A204.1 (cell line): ENCODE results near the gene MILR1.
"Not testable (repeated sequence)": the region's sequence is repeated elsewhere in the genome, so short reads cannot be mapped to it uniquely, and the experiment has no call there.

Experiments
- FAIRE-seq: peaks from 2 replicates; lab custom pipeline; 2012; peaks lifted over from hg19 to GRCh38; lab: Jason Lieb, UNC

Gene MILR1, protein sequence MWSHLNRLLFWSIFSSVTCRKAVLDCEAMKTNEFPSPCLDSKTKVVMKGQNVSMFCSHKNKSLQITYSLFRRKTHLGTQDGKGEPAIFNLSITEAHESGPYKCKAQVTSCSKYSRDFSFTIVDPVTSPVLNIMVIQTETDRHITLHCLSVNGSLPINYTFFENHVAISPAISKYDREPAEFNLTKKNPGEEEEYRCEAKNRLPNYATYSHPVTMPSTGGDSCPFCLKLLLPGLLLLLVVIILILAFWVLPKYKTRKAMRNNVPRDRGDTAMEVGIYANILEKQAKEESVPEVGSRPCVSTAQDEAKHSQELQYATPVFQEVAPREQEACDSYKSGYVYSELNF

DNA sequence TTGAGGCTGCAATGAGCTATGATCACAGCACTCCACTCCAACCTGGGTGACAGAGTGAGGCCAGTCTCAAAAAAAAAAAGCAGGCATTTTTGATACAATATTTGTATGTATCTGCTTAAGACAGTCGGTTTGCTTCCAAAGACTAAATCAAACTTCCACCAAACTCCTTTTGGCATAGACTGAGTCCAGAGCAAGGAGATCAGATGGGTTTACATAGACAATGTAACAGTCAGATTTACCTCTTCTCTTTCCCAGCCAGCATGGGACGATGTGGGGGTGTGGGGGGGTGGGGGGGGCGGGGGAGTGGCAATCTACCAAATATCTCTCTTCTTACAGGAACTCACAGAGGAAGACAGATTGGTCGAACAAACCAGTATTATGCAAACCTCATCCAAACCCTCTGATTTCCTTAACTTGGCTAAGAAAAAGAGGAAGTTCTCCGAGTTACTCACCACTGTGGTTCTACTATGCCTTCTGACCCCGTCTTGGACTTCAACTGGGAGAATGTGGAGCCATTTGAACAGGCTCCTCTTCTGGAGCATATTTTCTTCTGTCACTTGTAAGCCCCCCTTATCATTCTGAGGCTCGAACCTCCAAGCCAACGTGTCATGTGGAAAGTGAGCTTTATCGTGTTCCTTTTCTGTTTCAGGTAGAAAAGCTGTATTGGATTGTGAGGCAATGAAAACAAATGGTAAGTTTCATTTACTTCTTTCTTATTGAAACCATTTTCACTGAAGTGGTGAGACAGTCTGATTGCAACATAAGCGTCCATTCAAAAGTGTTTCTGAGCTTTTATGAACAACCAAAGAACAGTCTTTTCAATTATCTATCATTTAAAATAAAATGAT is at the start of gene MILR1:
Gene MILR1 (plus strand): TSS at position 451 of the 848 bp plus-strand sequence. CDS start 54 bp downstream, at position 505.
- FAIRE-seq, result no peak

DNA sequence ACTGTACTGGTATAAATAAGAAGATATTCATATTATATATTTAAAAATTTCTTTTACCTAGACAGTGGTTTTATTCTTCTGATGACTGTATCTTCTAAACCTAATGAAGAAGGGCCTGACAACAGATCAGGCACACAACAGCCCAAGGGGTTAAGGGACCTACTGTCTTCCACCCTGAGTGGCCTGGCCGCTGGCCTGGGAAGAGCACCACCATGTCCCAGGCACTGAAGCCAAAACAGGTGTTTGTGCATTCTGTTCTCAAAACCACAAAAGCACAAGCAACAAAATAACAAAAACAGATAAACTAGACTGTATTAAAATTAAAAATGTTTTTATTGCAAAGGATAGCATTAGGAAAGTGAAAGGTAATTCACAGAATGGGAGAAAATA is 49.2 kb upstream of the MILR1 start:
- no peak for FAIRE-seq

DNA sequence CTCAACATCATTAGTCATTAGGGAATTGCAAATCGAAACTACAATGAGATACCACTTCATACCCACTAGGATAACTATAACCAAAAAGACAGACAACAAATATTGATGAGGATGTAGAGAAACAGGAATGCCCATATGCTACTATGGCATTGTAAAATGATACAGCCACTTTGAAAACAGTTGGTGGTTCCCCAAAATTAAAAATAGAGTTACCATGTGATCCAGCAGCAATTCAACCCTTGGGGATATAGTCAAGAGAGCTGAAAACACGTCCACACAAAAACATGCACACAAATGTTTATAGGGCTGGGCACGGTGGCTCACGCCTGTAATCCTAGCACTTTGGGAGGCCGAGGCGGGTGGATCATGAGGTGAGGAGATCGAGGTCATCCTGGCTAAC is 48.3 kb upstream of the MILR1 start:
- FAIRE-seq, result no peak

DNA sequence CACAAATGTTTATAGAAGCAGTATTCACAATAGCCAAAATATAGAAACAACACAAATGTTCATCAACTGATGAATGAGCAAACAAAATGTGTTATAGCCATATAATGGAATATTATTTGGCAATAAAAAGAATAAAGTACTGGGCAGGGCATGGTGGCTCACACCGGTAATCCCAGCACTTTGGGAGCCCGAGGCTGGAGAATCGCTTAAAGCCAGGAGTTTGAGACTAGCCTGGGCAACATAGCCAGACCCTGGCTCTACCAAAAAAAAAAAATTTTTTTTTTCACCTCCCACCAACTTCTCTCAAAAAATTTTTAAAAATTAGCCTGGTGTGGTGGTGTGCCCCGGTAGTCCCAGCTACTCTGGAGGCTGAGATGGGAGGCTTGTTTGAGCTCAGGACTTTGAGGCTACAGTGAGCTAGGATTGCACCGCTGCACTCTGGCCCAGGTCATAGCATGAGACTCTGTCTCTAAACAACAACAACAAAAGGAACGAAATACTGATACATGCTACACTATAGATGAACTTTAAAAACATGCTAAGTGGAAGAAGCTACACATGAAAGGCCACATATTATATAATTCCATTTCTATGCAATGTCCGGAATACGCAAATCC is 47.6 kb upstream of the MILR1 start:
- no peak for FAIRE-seq

DNA sequence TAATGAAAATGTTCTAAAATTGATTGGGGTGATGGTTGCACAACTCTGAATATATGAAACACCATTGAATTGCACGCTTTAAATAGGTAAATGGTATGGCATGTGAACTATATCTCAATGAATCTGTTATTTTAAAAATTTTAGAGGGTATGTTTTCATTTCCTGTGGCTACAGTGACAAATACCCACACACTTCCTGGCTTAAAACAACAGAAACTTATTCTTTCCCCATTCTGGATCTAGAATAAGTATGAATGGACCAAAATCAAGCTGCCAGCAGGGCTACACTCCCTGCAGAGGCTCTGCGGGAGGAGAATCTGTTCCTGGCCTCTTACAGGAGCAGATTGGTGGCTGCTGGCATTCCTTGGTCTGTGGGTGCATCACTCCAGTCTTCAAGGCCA is 47.0 kb upstream of the MILR1 start:
- FAIRE-seq, result no peak

DNA sequence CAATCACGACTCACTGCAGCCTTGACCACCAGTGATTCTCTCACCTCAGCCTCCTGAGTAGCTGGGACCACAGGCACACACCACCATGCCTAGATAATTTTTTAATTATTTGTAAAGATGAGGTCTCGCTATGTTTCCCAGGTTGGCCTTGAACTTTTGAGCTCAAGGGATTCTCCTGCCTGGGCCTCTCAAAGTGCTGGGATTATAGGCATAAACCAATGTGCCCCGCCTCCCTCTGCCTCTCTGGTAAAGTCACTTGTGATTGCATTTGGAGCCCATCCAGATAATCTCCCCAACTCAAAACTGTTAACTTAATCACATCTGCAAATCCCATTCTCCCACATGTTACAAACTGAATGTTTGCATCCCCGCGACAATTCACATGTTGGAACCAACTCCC is 46.4 kb upstream of the MILR1 start:
- FAIRE-seq, result no peak

DNA sequence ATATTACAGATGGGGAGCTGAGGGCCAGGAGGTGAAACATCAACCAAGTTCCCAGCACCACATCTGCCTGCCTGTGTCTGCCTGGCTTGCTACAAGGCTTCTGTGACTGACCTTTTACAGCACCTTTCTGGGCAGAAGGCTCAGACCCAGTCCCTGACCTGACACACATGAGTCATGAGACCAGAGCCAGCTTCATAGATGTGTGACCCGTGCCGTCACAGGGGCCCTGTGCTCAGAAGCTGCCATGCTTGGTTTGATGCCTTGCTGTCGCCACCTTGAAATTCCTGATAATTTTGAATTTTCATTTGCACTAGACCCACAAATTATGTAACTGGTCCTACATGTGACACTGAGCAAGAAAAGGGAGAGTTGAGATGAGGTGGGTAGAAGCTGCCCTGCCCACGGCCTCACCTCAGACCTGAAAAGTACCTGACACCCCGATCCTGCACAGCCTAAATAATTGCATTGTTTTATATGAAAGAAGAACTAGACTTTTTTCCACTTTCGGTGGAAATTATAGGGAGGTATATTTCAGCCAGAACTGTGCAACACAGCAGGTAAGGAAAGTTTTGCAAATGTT is 44.9 kb upstream of the MILR1 start:
- FAIRE-seq, result no peak

DNA sequence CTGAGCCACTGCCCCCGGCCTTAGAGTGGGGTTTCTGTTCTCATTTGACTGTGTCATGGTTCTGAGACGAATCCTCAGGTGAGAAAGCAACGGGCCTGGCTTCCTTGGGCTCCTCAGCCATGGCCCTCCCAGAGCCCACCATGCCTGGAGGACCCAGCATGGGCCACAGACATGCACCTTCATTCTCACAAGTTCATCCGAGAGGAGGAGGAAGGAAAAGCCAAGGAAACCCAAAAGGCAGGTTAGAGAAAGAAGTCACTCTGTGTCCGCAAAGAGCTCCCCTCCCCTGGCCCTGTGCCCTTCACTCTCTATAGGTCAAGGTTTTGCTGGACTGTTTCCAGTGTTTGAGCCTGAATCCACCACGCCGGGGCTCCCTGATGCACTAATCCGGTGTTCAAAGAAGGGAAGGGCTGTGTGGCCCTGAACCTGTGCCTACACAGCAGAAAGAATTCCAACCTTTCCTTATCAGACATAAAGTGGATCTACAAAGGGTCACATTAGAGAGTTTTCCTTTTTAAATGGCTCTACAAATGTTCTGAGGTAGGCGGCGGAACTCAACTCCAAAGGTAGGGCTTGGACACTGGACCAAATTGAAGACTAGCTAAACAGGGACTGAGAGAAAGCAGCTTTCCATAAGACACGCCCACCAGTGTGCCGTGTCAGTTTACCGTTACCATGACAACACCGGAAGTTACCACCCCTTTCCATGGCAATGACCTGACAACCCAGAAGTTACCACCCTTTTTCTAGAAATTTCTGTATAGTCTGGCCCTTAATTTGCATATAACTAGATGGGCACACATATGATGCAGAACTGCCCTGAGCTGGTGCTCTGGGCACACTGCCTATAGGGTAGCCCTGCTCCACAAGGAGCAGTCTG is 42.4 kb upstream of the MILR1 start:
- FAIRE-seq, result no peak

DNA sequence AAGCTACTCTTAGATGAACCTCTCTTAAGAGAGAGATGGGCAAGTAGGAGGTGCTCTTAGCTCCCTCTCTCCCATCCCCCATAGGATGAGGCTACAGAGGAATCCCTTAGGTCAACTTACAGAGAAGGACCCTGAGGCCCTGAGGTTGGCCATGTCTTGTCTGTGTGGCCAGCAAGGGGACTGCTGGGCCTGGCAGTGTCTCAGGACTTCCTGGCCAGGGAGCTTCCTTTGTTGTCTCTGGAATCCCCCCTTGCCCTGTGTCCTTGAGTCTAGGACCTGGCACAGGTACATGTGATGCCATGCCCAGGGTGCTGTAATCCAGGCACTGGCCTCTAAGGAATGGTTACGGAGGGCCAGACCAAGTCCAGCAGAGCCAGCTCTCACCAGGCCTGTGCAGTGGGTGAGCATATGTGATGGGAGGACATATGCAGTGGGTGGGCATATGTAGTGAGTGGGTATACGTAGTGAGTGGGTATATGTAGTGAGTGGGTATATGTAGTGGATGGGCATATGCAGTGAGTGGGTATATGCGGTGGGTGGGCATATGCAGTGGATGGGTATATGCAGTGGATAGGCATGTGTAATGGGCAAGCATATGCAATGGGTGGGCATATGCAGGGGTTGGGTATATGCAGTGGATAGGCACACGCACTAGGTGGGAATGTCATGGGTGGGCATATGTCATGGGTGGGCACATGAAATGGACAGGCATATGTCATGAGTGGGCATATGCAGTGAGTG is 38.0 kb upstream of the MILR1 start:
- no peak for FAIRE-seq

DNA sequence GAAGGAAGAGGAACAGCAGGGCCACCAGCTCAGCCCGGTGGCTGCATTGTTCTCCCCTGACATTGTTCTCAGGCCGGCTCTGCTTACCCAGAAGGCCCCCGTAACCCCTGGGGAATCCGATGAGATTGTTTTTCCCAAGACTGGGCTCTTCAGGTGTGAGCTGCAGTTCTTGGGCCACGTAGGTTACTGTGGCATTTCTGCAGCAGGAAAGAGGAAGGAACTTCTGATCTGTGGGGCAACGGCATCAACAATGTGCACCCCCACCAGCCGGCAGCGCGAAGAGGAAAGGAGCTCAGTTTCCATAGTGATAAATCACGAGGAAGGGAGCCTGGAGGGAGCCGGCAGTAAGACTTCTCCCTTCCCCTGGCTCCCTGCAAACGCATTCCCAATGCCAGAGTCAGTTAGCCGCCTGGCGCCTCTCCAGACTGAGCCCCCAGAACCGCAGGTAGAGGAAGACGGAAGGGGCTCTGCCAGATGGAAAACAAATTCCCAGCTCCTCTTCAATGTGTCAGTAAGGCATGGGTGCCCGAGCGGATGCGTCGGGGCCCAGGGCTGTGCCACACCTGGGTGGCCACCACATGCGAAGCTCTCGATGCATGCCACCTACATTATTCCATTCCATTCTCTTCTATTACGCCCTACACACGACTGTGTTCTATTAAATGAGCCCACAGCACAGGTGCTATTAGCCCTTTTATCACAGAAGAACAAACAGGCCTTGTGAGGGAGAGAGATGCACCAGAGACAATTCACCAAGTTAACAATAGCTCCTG is 36.7 kb upstream of the MILR1 start:
- FAIRE-seq, result no peak

DNA sequence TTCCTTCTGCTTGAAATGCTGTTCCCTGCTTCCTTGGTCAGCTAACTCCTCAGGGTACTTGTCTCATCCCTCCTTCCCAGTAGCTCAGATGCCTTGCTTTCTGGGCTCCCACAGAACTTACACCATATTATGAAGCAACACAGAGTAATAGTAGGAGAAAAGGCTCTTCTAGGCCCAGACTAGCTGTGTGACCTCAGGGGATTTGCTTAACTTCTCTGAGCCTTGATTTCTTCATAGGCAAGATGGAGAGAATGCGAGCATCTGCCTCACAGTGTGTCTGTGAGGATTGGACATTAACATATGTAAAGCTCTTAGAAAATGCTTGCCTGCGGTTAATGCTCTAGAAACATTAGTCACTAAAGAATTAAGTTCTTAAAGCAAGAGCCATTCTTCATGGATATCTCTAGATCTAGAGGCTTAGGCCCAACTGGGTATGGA is 36.0 kb upstream of the MILR1 start:
- FAIRE-seq, result no peak

DNA sequence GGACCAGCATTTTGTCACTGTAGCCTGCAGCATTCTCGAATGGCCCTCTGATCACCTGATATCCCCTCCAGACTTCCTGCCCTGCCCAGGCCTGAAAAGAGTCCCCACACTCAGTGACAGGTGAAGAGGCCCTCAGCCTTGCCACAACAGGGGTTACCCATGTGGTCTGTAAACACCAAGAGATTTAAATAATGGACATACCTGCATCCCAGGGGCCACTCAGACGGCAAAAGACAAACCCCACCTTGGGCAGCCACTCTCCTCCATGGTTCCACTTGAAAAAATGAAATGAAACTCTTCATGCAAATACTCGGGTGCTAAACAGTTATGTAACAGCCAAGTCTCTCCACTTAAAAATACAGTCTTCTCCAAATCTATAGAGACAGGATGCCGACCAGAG is 35.4 kb upstream of the MILR1 start:
- no peak for FAIRE-seq

DNA sequence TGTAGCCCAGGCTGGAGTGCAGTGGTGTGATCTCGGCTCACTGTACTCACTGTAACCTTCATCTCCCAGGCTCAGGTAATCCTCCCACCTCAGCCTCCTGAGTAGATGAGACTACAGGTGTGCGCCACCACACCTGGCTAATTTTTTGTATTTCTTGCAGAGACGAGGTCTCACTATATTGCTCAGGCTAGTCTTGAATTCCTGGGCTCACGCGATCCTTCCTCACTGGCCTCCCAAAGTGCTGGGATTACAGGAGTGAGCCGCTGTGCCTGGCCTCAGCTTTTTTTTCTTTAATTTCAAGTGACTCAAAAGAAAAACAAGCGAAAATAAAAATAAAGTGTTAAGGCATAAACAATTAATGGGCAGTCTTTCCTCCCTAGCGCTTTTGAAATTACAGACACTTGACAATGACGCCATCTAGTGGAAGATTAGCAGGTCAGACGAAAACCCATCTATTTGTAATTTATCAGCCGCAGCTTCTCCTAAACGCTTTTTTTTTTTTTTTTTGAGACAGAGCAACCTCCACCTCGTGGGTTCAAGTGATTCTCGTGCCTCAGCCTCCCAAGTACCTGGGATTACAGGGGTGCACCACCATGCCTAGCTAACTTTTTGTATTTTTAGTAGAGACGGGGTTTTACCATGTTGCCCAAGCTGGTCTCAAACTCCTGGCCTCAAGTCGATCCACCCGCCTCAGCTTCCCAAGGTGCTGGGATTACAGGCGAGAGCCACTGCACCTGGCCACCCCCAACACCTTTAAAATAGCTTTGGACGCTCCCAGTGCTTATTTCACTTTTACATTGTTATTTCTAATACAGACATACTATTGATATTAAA is 30.2 kb upstream of the MILR1 start:
- no peak for FAIRE-seq

DNA sequence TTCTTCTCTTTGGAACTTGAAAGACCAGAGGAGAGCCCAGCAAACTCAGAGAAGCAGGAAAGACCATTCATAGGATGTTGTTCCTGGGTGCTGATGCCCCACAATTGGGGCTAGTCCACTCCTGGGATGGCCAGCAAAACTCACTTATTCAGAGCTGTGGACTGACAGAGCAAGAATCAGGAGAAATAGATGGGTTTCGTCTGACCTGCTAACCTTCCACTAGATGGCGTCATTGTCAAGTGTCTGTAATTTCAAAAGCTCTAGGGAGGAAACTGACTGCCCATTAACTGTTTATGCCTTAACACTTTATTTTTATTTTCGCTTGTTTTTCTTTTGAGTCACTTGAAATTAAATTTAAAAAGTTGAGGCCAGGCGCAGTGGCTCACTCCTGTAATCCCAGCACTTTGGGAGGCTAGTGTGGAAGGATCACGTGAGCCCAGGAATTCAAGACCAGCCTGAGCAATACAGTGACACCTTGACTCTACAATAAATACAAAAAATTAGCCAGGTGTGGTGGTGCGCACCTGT is 28.7 kb upstream of the MILR1 start:
- FAIRE-seq, result no peak

DNA sequence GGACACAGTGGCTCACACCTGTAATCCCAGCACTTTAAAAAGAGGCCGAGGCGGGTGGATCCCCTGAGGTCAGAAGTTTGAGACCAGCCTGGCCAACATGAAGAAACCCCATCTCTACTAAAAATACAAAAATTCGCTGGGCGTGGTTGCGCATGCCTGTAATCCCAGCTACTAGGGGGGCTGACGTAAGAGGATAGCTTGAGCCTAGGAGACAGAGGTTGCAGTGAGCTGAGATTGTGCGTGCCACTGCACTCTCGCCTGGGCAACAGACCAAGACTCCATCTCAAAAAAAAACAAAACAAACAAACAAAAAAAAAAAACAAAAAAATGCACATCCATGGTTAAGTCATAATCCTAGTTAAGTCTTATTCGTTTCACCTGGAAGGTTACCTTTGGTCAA is 26.8 kb upstream of the MILR1 start:
- not testable (repeated sequence) for FAIRE-seq

DNA sequence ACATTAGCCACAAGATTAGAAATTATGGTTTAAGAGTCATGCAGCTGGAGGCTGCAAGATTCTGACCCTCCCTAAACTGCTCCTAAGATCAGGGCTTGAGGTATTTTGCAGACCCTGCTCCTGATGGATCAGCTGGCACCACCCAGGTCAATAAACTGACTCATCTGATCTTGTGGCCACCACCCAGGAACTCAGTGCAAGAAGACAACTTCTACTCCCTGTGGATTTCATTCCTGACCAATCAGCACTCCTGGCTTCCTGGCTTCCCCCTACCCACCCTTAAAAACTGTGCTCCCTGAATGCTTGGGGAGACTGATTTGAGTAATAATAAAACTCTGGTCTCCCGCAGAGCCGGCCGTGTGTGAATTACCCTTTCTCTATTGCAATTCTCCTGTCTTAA is 25.0 kb upstream of the MILR1 start:
- FAIRE-seq, result no peak

DNA sequence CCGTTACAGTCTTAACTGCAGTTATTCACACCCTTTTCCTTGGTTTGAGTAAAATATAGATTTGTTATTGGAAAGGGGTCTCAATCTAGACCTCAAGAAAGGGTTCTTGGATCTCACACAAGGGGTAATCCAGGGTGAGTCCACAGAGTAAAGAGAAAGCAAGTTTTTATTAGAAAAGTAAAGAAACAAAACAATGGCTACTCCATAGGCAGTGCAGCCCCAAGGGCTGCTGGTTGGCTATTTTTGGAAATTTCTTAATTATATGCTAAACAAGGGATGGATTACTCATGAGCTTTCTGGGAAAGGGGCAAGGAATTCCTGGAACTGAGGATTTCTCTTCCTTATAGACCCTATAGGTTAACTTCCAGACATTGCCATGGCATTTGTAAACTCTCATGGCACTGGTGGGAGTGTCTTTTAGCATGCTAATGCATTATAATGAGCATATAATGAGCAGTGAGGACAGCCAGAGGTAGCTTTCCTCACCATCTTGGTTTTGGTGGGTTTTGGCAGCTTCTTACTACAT is 24.5 kb upstream of the MILR1 start:
- no peak for FAIRE-seq

DNA sequence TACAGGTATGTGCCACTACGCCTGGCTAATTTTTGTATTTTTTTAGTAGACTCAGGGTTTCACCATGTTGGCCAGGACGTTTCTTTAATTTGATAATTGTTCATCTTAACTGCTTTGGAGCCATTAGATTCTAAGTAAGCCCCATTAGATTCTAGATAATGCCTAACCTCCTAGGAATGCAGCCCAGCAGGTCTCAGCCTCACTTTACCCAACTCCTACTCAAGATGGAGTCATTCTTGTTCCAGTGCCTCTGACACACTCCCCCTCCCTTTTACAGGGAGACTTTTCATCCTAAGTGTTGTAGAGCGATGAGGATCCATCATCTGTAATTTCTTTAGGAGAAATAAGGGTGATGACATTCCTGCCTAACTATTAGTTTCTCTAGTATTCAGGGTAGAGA is 23.7 kb upstream of the MILR1 start:
- FAIRE-seq, result no peak

DNA sequence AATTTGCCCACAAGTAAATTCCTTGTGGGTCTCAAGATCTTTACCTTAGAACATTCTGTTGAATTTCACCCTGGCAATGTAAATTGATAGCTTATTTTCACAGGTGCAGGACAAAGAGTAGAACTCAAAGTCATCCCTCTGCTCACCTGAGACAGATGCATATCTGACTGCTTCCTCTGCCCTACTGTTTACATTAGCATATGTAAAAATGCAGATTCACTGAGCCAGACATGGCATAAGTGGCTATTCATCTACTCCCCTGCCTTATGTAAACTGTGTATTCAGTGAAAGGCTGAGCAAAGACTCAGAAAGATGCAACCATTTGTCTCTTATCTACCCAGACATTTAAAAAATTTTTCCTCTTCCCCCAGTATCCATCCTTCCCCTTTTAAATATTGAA is 22.3 kb upstream of the MILR1 start:
- no peak for FAIRE-seq
